ENCODE results near the gene GRAMD1B.

DNA sequence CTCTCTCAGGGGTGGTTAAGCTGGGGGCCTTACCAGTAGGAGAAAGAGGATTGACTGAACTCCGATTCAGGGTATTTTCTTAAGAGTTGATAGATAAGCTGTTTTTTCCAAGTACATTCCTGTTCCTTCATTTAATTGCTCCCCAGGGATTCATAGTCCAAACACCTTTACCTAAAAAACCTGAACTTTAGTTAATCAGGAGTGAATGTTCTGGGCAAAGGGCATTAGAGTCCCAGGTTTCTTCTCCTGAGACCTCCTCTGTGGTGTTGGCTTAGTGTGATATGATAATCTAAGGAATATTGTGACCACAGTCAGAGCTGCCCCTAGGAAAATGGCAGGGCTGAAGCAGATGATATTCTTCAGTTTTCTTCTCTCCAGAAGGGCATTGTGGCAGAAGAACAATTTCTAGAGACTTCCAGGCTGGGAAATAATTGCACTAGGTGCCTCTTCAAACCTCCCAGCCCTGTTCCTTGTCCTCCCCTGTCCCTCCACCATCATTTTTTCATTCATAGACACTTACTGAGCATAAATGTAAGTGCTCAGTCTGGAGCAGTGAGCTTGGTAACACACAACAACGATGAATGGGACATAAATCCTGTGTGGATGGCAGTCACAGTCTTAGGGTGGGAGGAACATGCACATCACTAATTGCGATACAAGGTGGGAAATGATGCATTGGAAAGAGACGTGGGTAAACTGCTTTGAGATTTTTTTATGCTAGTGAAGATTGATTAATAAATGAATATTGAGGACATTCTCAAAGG is 11.5 kb upstream of the GRAMD1B start:
- TF ChIP-seq, protein P1, sequence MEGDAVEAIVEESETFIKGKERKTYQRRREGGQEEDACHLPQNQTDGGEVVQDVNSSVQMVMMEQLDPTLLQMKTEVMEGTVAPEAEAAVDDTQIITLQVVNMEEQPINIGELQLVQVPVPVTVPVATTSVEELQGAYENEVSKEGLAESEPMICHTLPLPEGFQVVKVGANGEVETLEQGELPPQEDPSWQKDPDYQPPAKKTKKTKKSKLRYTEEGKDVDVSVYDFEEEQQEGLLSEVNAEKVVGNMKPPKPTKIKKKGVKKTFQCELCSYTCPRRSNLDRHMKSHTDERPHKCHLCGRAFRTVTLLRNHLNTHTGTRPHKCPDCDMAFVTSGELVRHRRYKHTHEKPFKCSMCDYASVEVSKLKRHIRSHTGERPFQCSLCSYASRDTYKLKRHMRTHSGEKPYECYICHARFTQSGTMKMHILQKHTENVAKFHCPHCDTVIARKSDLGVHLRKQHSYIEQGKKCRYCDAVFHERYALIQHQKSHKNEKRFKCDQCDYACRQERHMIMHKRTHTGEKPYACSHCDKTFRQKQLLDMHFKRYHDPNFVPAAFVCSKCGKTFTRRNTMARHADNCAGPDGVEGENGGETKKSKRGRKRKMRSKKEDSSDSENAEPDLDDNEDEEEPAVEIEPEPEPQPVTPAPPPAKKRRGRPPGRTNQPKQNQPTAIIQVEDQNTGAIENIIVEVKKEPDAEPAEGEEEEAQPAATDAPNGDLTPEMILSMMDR (conservative IDR thresholded peaks at IDR 0.05; ENCODE audit: low read length) = no peak
- TF ChIP-seq EZH2phosphoT487 (IDR thresholded peaks at IDR 0.05; ENCODE audit: borderline replicate concordance) = no peak

Data from Loucy (cell line).